Fibroblast of mammary gland (primary cell): ENCODE data around the gene TBC1D20.
"Not testable (repeated sequence)": the region's sequence is repeated elsewhere in the genome, so short reads cannot be mapped to it uniquely, and the experiment has no call there.

ENCODE experiments used
- DNase-seq: peaks from one replicate; pipeline ENCODE4 v3.0.0-alpha.2; 2010; ENCODE audit warnings: low read depth
- H3K4me3 ChIP-seq: 2 replicates; pipeline ENCODE4 v1.5.1; 2011; ENCODE audit warnings: low read depth, mild to moderate bottlenecking, low read length, moderate library complexity; ENCODE audit not compliant: control insufficient read depth
- CTCF ChIP-seq: conservative IDR thresholded peaks from 2 replicates; pipeline ENCODE4 v1.5.1; 2011; ENCODE audit warnings: low read depth, low read length, inconsistent platforms; ENCODE audit not compliant: control insufficient read depth, insufficient read depth

The TBC1D20 gene

GRCh38 chr20:389220-389619 is 73.1 kb downstream of the TBC1D20 start:
- no peak for TF ChIP-seq CTCF
- no peak overlapping the region for H3K4me3 ChIP-seq
- DNase-seq, result no peak

- H3K4me3 ChIP-seq, result no peak overlapping the region
- no peak for TF ChIP-seq CTCF
- DNase-seq, result no peak
These were observed 74.0 kb downstream of the TBC1D20 start for GRCh38 chr20:388034-388994.

- no peak overlapping the region for H3K4me3 ChIP-seq
- DNase-seq, result no peak
- TF ChIP-seq CTCF, result no peak
These were observed 74.8 kb downstream of the TBC1D20 start for GRCh38 chr20:387520-387919.

GRCh38 chr20:386634-387033 is 75.7 kb downstream of the TBC1D20 start:
- not testable (repeated sequence) for H3K4me3 ChIP-seq, DNase-seq
